IPS DF 6.9 (cell line): Measurements from ENCODE around the gene PGM2.

ENCODE experiments used
- DNase-seq: peaks from one replicate; pipeline ENCODE4 v3.0.0-alpha.2; 2013; ENCODE audit warnings: low read depth, low spot score
- H3K27ac ChIP-seq: one replicate; pipeline ENCODE4 v1.5.1; 2013; ENCODE audit warnings: low read length, control low read depth
- H3K27me3 ChIP-seq: 2 replicates; pipeline ENCODE4 v1.6.1; 2013; ENCODE audit warnings: mild to moderate bottlenecking, low read length; ENCODE audit not compliant: control insufficient read depth, insufficient read depth
- H3K36me3 ChIP-seq: 2 replicates; pipeline ENCODE4 v1.6.1; 2013; ENCODE audit warnings: low read length; ENCODE audit not compliant: control insufficient read depth, insufficient read depth
- H3K4me1 ChIP-seq: 2 replicates; pipeline ENCODE4 v1.6.1; 2013; ENCODE audit warnings: low read length; ENCODE audit not compliant: control insufficient read depth, insufficient read depth
- H3K4me3 ChIP-seq: 2 replicates; pipeline ENCODE4 v1.5.1; 2013; ENCODE audit warnings: mild to moderate bottlenecking, low read length
- H3K9me3 ChIP-seq: 2 replicates; pipeline ENCODE4 v1.6.1; 2013; ENCODE audit warnings: low read length, inconsistent platforms; ENCODE audit not compliant: control insufficient read depth, insufficient read depth
- WGBS: extraction: QIAGEN DNeasy Blood & Tissue Kit; methylation state at CpG from one replicate; pipeline ENCODE4 v1.1.7; 2013; ENCODE audit warnings: mixed read lengths, missing lambda C conversion rate; ENCODE audit not compliant: insufficient read length, insufficient coverage; 5-methylcytosine and 5-hydroxymethylcytosine counted together

PGM2 gene

DNA sequence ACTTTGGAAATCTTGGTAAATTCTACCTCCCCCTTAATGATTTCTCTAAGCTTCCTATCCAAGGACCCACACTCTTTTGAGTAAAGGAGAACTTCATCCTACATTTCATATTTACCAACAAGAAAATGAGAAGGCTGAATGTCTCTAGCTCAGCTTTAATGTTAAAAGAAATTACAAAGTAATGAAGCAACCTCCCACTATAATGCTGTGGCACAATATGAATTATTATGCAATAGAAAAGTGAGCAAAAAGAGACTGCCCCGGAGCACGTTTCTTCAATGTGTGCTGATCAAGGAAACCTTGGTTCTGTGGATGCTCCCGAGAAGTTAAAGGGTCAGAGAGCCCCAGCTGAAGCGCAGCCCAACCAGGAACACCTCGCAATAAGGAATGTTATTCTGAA is 55.3 kb downstream of the PGM2 start:
- no CpG with 5 or more reads among the region's 5 CpGs for WGBS
- H3K4me3 ChIP-seq = no peak overlapping the region
- H3K27me3 ChIP-seq = no peaks in the 10 kb centered on the region
- H3K36me3 ChIP-seq = no peaks in the 10 kb centered on the region
- DNase-seq = no peak
- no peak overlapping the region for H3K27ac ChIP-seq
- no peaks in the 10 kb centered on the region for H3K4me1 ChIP-seq
- no peaks in the 10 kb centered on the region for H3K9me3 ChIP-seq

DNA sequence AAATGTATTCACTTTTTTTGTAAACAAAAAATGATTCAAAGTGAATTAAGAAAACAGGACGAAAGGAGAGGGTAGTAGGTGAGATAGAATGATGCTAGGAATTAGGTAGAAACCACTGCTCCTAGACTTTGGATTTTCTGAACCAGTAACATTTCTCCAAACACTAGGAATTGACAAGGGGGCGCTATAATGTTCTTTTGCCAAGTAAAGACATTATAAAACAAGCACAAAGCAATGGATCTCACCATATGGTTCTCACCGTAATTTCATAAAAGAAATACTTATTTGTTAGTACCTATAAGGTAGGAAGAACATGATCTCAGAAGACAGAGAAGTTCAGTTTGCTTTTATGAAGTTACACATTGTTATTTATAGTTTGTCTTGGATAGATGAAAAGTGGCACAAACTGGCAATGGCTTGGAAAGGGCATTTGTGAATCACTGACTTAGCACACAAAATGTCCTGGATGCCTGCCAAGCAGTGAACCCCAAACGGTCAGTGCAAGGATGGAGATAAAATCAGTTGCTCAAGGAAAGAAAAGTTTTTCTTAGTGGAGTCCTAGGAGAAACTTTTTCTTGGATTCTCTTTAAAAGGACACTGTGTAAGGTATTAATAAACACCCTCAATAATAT is 56.3 kb downstream of the PGM2 start:
- H3K4me3 ChIP-seq = no peak overlapping the region
- no peak overlapping the region for H3K27ac ChIP-seq
- no peaks in the 10 kb centered on the region for H3K4me1 ChIP-seq
- no peak for DNase-seq
- no CpG with 5 or more reads among the region's 4 CpGs for WGBS
- no peaks in the 10 kb centered on the region for H3K27me3 ChIP-seq
- H3K36me3 ChIP-seq = no peaks in the 10 kb centered on the region
- no peaks in the 10 kb centered on the region for H3K9me3 ChIP-seq

GRCh38 chr4:37884855-37885487 is 58.5 kb downstream of the PGM2 start:
- Histone ChIP-seq H3K27me3 (peaks cover 11% of the 10 kb centered on the region), H3K9me3 (no peaks in the 10 kb centered on the region), H3K4me3 (no peak overlapping the region), H3K4me1 (no peaks in the 10 kb centered on the region), H3K36me3 (no peaks in the 10 kb centered on the region), H3K27ac (no peak overlapping the region)
- no CpG with 5 or more reads among the region's 3 CpGs for WGBS
- DNase-seq = no peak

DNA sequence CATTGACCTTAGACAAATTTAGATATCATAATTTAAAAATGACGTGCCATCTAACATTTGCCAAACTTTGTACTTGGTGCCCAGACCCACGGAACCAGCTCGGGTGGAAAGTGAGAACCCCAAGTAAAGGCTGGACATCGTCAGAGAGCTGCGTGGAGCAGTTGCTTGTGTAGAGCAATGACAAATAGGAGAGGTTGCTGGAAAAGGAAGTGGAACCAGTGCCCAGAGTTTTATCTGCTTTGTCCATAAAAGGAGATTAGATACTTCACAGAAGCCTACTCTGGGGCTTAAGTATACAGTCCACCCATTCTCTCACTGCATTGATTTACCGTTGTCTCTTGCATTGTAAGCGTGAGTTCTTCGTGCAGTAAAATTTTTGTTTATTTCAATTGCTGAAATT is 59.0 kb downstream of the PGM2 start:
- no peak overlapping the region for H3K27ac ChIP-seq
- no CpG with 5 or more reads among the region's 8 CpGs for WGBS
- no peaks in the 10 kb centered on the region for H3K4me1 ChIP-seq
- no peak for DNase-seq
- H3K27me3 ChIP-seq = peaks cover 16% of the 10 kb centered on the region
- no peaks in the 10 kb centered on the region for H3K9me3 ChIP-seq
- H3K4me3 ChIP-seq = no peak overlapping the region
- H3K36me3 ChIP-seq = no peaks in the 10 kb centered on the region; the same call in 1 of the 2 replicates

DNA sequence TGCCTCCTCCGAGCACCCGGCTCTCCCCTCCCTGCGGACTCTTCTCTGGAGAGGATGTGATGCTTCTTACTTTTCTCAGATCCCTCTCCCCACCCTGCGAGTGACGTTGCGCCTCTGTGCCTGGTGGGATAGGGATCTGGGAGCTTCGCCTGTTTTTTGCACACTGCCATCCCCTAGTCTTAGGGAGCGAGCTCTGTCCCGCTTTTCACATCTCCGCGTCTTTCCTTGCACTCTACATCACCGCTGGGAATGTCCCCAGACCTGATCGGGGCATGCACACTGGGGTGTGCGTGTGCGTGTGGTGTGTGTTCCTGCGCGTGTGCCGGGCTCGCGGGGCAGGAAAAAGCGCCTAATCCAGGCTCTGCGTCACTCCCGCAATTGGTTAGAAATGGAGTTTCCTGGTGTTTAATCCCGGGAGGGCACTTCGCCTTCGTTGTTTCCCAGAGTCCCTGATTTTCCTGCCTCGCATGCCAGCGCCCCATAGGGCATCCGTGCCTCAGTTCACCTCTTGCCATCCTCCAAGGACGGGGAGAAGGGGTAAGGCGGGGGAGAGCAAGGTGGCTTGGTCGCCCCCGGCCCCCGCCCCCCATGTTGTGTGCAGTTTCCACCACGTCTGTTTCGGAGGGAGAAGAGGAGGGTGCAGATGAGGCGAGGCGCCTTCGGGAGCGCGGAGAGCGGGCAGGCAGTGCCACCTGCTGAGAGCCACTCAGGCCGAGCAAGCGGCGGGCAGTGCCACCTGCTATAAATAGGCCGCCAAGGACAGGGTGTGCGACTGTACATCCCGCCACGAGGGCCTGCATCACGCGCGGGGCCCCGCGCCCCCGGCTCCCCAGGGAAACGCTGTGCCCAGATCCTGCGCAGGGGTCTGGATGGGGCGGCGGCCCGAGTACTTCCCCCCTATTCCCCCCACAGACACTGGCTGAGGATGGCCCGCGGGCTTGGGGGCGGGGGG is 63.6 kb downstream of the PGM2 start:
- WGBS = no CpG with 5 or more reads among the region's 63 CpGs
- peaks cover 21% of the 10 kb centered on the region for H3K27me3 ChIP-seq
- H3K9me3 ChIP-seq = no peaks in the 10 kb centered on the region
- H3K27ac ChIP-seq = no peak overlapping the region
- H3K36me3 ChIP-seq = no peaks in the 10 kb centered on the region; the same call in 1 of the 2 replicates
- DNase-seq = no peak
- H3K4me3 ChIP-seq = peak overlapping the region; percentile 79; the same call in 1 of the 2 replicates
- no peaks in the 10 kb centered on the region for H3K4me1 ChIP-seq

DNA sequence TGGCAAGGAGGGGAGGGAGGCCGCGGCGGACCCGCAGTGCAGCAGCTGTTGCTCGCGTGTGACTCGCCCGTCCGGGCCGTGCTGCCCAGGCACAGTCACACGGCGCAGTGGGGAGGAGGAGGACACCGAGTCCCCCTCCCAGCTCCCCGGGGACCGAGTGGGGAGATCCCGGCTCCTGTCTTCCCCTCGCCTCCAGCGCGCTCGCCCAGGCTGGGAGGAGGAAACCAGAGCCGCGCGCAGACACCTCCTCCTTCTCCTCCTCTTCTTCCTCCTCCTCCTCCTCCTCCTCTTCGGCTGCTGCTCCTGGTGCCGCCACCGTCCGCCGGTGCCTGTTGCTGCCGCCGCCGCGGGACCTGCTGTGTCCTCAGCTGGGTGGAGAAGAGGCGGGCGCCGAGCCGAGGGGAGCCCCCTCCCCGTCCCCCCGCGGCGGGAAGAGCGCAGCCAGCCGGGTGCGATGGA is 64.3 kb downstream of the PGM2 start, which contains the start of gene TBC1D1:
Gene TBC1D1 (plus strand): TSS at position 284 of the 459 bp plus-strand sequence. CDS start 11,012 bp downstream, outside the sequence.
- no peak within 1 kb of the TSS for H3K27ac ChIP-seq
- H3K36me3 ChIP-seq = no peaks in the 10 kb centered on the region; the same call in 1 of the 2 replicates
- WGBS = no CpG with 5 or more reads among the region's 43 CpGs
- peak within 1 kb of the TSS; percentile 79 for H3K4me3 ChIP-seq
- no peaks in the 10 kb centered on the region for H3K9me3 ChIP-seq
- H3K4me1 ChIP-seq = no peaks in the 10 kb centered on the region
- DNase-seq = no peak
- peaks cover 21% of the 10 kb centered on the region for H3K27me3 ChIP-seq

DNA sequence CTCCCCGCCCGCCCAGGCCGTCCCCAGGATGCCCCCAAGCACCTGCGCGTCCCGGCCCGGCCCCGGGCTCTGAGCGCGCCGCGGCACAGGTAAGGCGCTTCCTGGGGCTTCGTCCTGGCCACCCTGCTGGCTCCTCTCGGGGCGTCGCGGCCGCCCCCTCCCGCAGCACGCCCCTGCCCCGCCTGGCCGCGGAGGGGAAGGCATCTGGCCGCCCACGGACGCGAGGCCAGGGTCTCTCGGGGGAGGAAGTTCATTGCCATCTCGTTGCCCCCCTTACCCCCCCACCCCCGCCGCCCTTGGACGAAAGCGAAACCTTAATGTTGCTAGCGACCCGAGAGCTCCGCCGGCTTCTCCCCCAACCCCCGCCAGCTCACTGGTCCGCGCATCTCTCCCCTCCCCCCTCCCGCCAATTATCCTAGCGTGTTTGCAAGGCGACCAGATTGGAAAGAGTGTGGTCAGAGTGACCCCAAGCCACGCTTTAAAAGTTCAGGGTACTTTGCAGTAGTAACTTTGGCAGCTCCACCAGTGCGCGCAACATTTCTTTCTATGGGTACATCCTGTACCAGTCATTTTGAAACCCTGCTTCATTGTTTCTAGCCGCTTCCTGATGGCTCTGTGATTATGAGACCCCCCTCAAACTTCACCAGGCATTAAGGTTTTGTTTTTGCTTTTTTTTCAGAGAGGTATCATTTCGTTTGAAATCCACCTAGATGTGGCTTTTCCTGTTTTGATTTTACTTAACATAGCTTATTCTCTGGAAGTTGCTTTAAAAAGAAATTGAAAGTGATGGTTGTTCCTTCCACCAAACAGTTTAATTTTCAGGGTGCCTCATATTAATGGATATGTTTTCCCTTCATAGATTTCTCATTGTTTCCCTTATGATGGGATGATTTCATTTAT is 65.0 kb downstream of the PGM2 start:
- H3K36me3 ChIP-seq = no peaks in the 10 kb centered on the region; the same call in 1 of the 2 replicates
- H3K27ac ChIP-seq = no peak overlapping the region
- H3K27me3 ChIP-seq = peaks cover 21% of the 10 kb centered on the region
- DNase-seq = no peak
- H3K9me3 ChIP-seq = no peaks in the 10 kb centered on the region
- no CpG with 5 or more reads among the region's 49 CpGs for WGBS
- H3K4me1 ChIP-seq = no peaks in the 10 kb centered on the region
- H3K4me3 ChIP-seq = peak overlapping the region; percentile 79

GRCh38 chr4:37892641-37893040 is 66.2 kb downstream of the PGM2 start:
- DNase-seq = no peak
- Histone ChIP-seq H3K9me3 (no peaks in the 10 kb centered on the region), H3K36me3 (no peaks in the 10 kb centered on the region; the same call in 1 of the 2 replicates), H3K4me3 (no peak overlapping the region), H3K27me3 (peaks cover 21% of the 10 kb centered on the region), H3K27ac (no peak overlapping the region), H3K4me1 (no peaks in the 10 kb centered on the region)
- WGBS = no CpG with 5 or more reads among the region's 5 CpGs

GRCh38 chr4:37893164-37893563 is 66.7 kb downstream of the PGM2 start:
- no peak for DNase-seq
- H3K36me3 ChIP-seq = no peaks in the 10 kb centered on the region; the same call in 1 of the 2 replicates
- no peaks in the 10 kb centered on the region for H3K4me1 ChIP-seq
- WGBS = no CpG with 5 or more reads among the region's 3 CpGs
- no peaks in the 10 kb centered on the region for H3K9me3 ChIP-seq
- H3K27me3 ChIP-seq = peaks cover 21% of the 10 kb centered on the region
- H3K27ac ChIP-seq = no peak overlapping the region
- H3K4me3 ChIP-seq = no peak overlapping the region
